Fibroblast of villous mesenchyme (primary cell): ENCODE data around the gene NT5C3A. TPM values are rescaled to one million over a fixed set of nuclear protein-coding genes. Genes with fewer than 3 reads are reported as not detected.
"Not testable (repeated sequence)": the region's sequence is repeated elsewhere in the genome, so short reads cannot be mapped to it uniquely, and the experiment has no call there.

ENCODE experiments used
- DNase-seq: peaks from one replicate; pipeline ENCODE4 v3.0.0-alpha.2; 2010; ENCODE audit warnings: low read depth
- H3K4me3 ChIP-seq: 2 replicates; pipeline ENCODE4 v1.5.1; 2011; ENCODE audit warnings: low read depth, mild to moderate bottlenecking, low read length
- CTCF ChIP-seq: IDR thresholded peaks from 2 replicates; pipeline ENCODE4 v1.5.1; 2012; ENCODE audit warnings: low read depth, mild to moderate bottlenecking, low read length; ENCODE audit not compliant: insufficient read depth
- small RNA-seq: library from RNA; depleted of rRNA; stranded (forward); fragments of <200 nt; gene quantifications from one replicate; pipeline ENCODE3, GENCODE V24; 2012
- total RNA-seq: library from RNA; depleted of rRNA; stranded (reverse); fragments of >200 nt; gene quantifications from 2 replicates; pipeline ENCODE4 v1.2.3, GENCODE V29; 2012

The NT5C3A gene
- total RNA-seq, 1 donor = 23.3 TPM

GRCh38 chr7:32991068-32991585 lies 71.4 kb downstream of the NT5C3A start:
- peak; percentile 89 for DNase-seq
- not testable (repeated sequence) for H3K4me3 ChIP-seq

DNA sequence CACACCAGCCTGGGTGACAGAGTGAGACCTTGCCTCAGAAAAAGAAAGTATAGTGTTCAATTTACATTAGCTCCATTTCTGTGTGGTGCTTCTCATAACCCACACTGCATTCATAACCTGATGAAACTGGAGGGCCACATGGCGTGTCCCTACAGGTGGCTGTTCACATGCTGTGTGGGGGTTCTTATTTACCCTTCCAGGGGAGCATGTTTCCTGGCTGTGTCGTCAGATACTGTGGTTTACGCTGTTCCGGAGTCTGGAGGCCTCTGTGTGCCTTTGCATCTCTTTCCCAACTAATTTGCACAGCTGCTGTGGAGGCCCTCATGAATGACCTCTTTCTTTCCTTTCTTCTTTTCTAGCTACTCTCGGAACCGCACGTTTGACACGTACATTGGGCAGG lies 74.4 kb downstream of the NT5C3A start:
- peak; percentile 10 for DNase-seq
- not testable (repeated sequence) for H3K4me3 ChIP-seq

- DNase-seq = peak; percentile 27
- not testable (repeated sequence) for H3K4me3 ChIP-seq
Measured at GRCh38 chr7:32979902-32980301, 82.7 kb downstream of the NT5C3A start.

DNA sequence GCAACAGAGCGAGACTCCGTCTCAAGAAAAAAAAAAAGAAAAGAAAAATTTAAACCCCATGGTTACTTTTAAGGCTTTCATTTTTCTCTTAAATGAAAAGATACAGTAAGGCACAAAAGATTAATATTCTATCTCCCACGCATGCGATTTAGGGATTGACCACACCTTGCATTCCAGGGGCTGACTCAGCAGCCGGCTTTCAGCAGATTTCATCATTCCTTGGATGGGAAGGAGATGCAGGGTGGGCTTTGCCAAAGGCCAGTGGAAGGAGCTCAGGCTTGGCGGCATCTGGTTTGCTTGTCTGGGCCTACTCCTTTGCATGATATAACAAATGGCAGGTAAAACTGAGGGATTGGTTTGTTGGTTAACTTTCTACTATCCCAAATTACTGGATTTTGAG lies 83.3 kb downstream of the NT5C3A start:
- peak; percentile 86 for DNase-seq
- not testable (repeated sequence) for H3K4me3 ChIP-seq

GRCh38 chr7:32977159-32977558 lies 85.4 kb downstream of the NT5C3A start:
- peak; percentile 35 for DNase-seq
- not testable (repeated sequence) for H3K4me3 ChIP-seq

- H3K4me3 ChIP-seq, DNase-seq: not testable (repeated sequence)
Measured at GRCh38 chr7:32971967-32972366, 90.6 kb downstream of the NT5C3A start.

DNA sequence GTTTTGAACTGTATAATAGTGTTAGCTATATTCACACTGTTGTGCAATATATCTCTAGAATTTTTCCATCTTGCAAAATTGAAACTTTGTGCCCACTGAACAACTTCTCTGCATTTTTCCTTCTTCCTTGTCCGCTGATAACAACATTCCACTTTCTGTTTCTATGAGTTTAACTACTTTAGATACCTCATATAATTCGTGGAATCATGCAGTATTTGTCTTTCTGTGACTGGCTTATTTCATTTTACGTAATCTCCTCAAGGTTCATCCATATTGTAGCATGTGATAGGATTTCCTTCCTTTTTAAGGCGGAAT lies 95.4 kb downstream of the NT5C3A start:
- H3K4me3 ChIP-seq = not testable (repeated sequence)
- peak; percentile 39 for DNase-seq

DNA sequence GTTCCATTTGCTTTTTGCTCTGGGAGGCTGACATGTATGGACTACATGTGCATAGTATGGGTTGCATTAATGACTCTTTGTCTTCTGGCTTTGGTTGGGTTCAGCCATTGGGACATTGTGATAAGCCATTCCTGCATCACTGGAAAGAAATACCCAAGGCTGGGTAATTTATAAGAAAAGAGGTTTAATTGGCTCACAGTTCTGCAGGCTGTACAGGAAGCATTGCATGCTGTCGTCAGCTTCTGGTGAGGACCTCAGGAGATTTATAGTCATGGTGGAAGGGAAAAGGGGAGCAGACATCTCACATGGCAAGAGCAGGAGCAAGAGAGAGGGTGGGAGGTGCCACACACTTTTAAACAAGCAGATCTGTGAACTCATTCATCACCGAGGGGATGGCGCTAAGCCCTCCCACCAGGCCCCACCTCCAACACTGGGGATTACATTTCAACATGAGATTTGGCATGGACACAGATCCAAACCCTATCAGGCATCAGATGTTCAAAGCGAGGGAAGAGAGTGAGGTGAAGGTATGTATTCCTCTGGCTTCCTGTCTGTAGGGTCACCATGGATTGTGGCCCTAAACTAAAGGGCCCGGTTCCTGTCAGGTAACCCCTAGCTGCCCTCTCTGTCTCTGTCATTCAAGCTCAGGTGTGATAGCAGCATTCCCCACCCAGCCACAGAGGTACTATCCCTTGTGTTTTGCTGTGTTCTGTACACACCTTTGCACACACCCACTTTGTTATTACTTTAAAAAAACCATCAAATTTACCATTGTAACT lies 95.9 kb downstream of the NT5C3A start:
- not testable (repeated sequence) for DNase-seq, H3K4me3 ChIP-seq

- not testable (repeated sequence) for DNase-seq, H3K4me3 ChIP-seq
- peak; percentile 46 for TF ChIP-seq CTCF
Measured at GRCh38 chr7:32964461-32965159, 98.0 kb downstream of the NT5C3A start.

Small RNAs within 50 kb of the gene (small RNA-seq; reads per million reads assigned to genes)
- gene RN7SL505P (not detected), gene RNU6-388P (not detected), gene RPS29P14 (not detected)

Other genes starting within 250 kb of the NT5C3A start
- gene KBTBD2, start 171.0 kb downstream of the NT5C3A start, total RNA-seq = 39.6 and 54.8 TPM in 2 replicates
- gene FKBP9, start 105.3 kb downstream of the NT5C3A start, total RNA-seq = 224 and 265 TPM in 2 replicates
- 8.2 and 10.3 TPM in 2 replicates for gene RP9, start 46.6 kb upstream of the NT5C3A start, total RNA-seq
- gene BBS9, start 66.8 kb upstream of the NT5C3A start, total RNA-seq = 20.7 and 22.9 TPM in 2 replicates